DND-41 (cell line): ENCODE results near the gene SH2D4B.

Experiments used
- CTCF ChIP-seq: IDR thresholded peaks from 2 replicates; pipeline ENCODE4 v1.5.1; 2012; ENCODE audit warnings: borderline replicate concordance, low read length, moderate library complexity, mild to moderate bottlenecking; ENCODE audit not compliant: poor library complexity, severe bottlenecking; ENCODE audit errors: extremely low read depth
- EZH2 ChIP-seq: IDR thresholded peaks from 3 replicates; pipeline ENCODE4 v1.6.1; 2012; ENCODE audit warnings: borderline replicate concordance, low read depth, mild to moderate bottlenecking, moderate library complexity, low read length, inconsistent platforms; ENCODE audit not compliant: severe bottlenecking

DNA sequence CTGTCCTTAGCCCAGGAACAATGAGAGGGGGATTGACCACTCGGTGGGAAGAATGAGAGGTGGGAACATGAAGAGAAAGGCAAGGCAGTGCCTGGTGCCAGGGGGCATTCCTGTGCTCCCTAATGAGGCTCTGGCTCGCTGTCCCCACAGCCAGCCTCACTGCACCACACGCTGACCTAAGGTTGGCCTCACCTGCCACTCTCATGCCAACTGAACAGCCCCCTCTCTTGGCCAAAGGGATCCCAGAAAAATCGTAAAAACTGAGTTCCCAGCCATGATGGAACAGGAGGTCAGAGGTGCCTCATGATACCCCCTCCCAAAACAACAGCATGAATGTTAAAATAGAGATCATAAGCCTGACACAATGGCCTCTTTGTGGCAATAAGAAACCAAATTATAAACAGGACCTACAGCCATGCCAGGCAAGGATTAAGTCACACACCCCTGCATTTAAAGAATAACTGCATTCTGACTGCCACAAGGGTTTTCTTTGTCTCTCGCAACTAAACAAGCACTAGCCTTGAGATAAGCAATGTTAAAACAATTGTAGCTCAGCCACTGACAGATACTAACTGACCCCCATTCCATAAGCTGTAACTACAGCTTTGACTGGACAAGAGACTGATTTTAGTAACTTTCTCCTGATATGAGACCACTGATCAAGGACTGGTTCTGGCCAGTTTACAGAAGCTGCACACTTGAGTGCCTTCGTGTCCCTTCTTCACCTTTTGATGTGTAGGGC, 149.2 kb downstream of the SH2D4B start:
- no peak for TF ChIP-seq CTCF
- no peak for TF ChIP-seq EZH2
